ENCODE measurements around the gene FANCL.
"Not testable (repeated sequence)": the region's sequence is repeated elsewhere in the genome, so short reads cannot be mapped to it uniquely, and the experiment has no call there.

Gene FANCL

GRCh38 chr2:58206785-58207184 is 34.3 kb downstream of the FANCL start:
- no peak for DNase-seq (ENCODE audit: low read depth in 2 of 2)

- no peak for DNase-seq (ENCODE audit: low read depth in 2 of 2)
Observed at GRCh38 chr2:58204195-58204959, 36.7 kb downstream of the FANCL start.

GRCh38 chr2:58203018-58203417 is 38.1 kb downstream of the FANCL start:
- no peak for DNase-seq (ENCODE audit: low read depth in 2 of 2)

GRCh38 chr2:58202404-58202803 is 38.7 kb downstream of the FANCL start:
- no peak for DNase-seq (ENCODE audit: low read depth in 2 of 2)

GRCh38 chr2:58197894-58198293 is 43.2 kb downstream of the FANCL start:
- no peak for DNase-seq (ENCODE audit: low read depth in 2 of 2)

GRCh38 chr2:58195662-58196061 is 45.5 kb downstream of the FANCL start:
- no peak for DNase-seq (ENCODE audit: low read depth in 2 of 2)

GRCh38 chr2:58194458-58194857 is 46.7 kb downstream of the FANCL start:
- no peak for DNase-seq (ENCODE audit: low read depth in 2 of 2)

GRCh38 chr2:58187022-58187421 is 54.1 kb downstream of the FANCL start:
- DNase-seq (ENCODE audit: low read depth in 2 of 2) = not testable (repeated sequence)

GRCh38 chr2:58186501-58186900 is 54.6 kb downstream of the FANCL start:
- DNase-seq (ENCODE audit: low read depth in 2 of 2) = no peak

GRCh38 chr2:58182527-58182926 is 58.6 kb downstream of the FANCL start:
- DNase-seq (ENCODE audit: low read depth in 2 of 2) = no peak

GRCh38 chr2:58180635-58181034 is 60.5 kb downstream of the FANCL start:
- DNase-seq (ENCODE audit: low read depth in 2 of 2) = no peak

- DNase-seq (ENCODE audit: low read depth in 2 of 2) = not testable (repeated sequence)
Observed at GRCh38 chr2:58180175-58180574, 61.0 kb downstream of the FANCL start.

- DNase-seq (ENCODE audit: low read depth in 2 of 2) = not testable (repeated sequence)
Observed at GRCh38 chr2:58177187-58177586, 63.9 kb downstream of the FANCL start.

- not testable (repeated sequence) for DNase-seq (ENCODE audit: low read depth in 2 of 2)
Observed at GRCh38 chr2:58171831-58172230, 69.3 kb downstream of the FANCL start.

GRCh38 chr2:58170334-58170933 is 70.7 kb downstream of the FANCL start:
- not testable (repeated sequence) for DNase-seq (ENCODE audit: low read depth in 2 of 2)

GRCh38 chr2:58169845-58170244 is 71.3 kb downstream of the FANCL start:
- not testable (repeated sequence) for DNase-seq (ENCODE audit: low read depth in 2 of 2)

- DNase-seq (ENCODE audit: low read depth in 2 of 2) = not testable (repeated sequence)
Observed at GRCh38 chr2:58168130-58168529, 73.0 kb downstream of the FANCL start.

GRCh38 chr2:58163913-58164312 is 77.2 kb downstream of the FANCL start:
- no peak for DNase-seq (ENCODE audit: low read depth in 2 of 2)

GRCh38 chr2:58158481-58158880 is 82.6 kb downstream of the FANCL start:
- no peak for DNase-seq (ENCODE audit: low read depth in 2 of 2)

- DNase-seq (ENCODE audit: low read depth in 2 of 2) = no peak
Observed at GRCh38 chr2:58157754-58158153, 83.4 kb downstream of the FANCL start.

GRCh38 chr2:58156780-58157179 is 84.3 kb downstream of the FANCL start:
- DNase-seq (ENCODE audit: low read depth in 2 of 2) = no peak

- no peak for DNase-seq (ENCODE audit: low read depth in 2 of 2)
Observed at GRCh38 chr2:58155160-58155778, 85.9 kb downstream of the FANCL start.

GRCh38 chr2:58146707-58147106 is 94.4 kb downstream of the FANCL start:
- no peak for DNase-seq (ENCODE audit: low read depth in 2 of 2)

All from stimulated activated CD8-positive, alpha-beta memory T cell treated with anti-CD3 and anti-CD28 coated beads, Interleukin-15, amount 100 ng/mL, for 4 hours (primary cell).